ENCODE measurements around the gene DOCK2.
"Not testable (repeated sequence)": the region's sequence is repeated elsewhere in the genome, so short reads cannot be mapped to it uniquely, and the experiment has no call there.

DOCK2 gene

GRCh38 chr5:169801781-169802180 lies 164.7 kb downstream of the DOCK2 start:
- no peaks in the 10 kb centered on the region for H3K36me3 ChIP-seq (ENCODE audit: insufficient read depth, low read length)
- peaks cover 10% of the 10 kb centered on the region; the same call in 1 of the 2 replicates for H3K4me1 ChIP-seq (ENCODE audit: insufficient read depth, low read length)
- H3K9me3 ChIP-seq (ENCODE audit: control insufficient read depth, insufficient read depth, low read length): no peaks in the 10 kb centered on the region
- no peak overlapping the region for H3K9ac ChIP-seq (ENCODE audit: low read depth, low read length)

GRCh38 chr5:169803077-169803981 lies 166.3 kb downstream of the DOCK2 start:
- no peaks in the 10 kb centered on the region for H3K9me3 ChIP-seq (ENCODE audit: control insufficient read depth, insufficient read depth, low read length)
- H3K9ac ChIP-seq (ENCODE audit: low read depth, low read length): no peak overlapping the region
- H3K4me1 ChIP-seq (ENCODE audit: insufficient read depth, low read length): peaks cover 16% of the 10 kb centered on the region
- no peaks in the 10 kb centered on the region for H3K36me3 ChIP-seq (ENCODE audit: insufficient read depth, low read length)

GRCh38 chr5:169804861-169805260 lies 167.8 kb downstream of the DOCK2 start:
- Histone ChIP-seq H3K4me1 (ENCODE audit: insufficient read depth, low read length) (peaks cover 14% of the 10 kb centered on the region), H3K9ac (ENCODE audit: low read depth, low read length) (no peak overlapping the region)

GRCh38 chr5:169805527-169805934 lies 168.5 kb downstream of the DOCK2 start:
- Histone ChIP-seq H3K9ac (ENCODE audit: low read depth, low read length) (no peak overlapping the region), H3K4me1 (ENCODE audit: insufficient read depth, low read length) (peaks cover 20% of the 10 kb centered on the region), H3K36me3 (ENCODE audit: insufficient read depth, low read length) (no peaks in the 10 kb centered on the region), H3K9me3 (ENCODE audit: control insufficient read depth, insufficient read depth, low read length) (no peaks in the 10 kb centered on the region)

More at GRCh38 chr5:169804861-169805260, 167.8 kb downstream of the DOCK2 start:
- Histone ChIP-seq H3K36me3 (ENCODE audit: insufficient read depth, low read length) (no peaks in the 10 kb centered on the region), H3K9me3 (ENCODE audit: control insufficient read depth, insufficient read depth, low read length) (no peaks in the 10 kb centered on the region)

GRCh38 chr5:169805937-169806700 lies 169.0 kb downstream of the DOCK2 start:
- Histone ChIP-seq H3K9me3 (ENCODE audit: control insufficient read depth, insufficient read depth, low read length) (no peaks in the 10 kb centered on the region), H3K36me3 (ENCODE audit: insufficient read depth, low read length) (no peaks in the 10 kb centered on the region), H3K9ac (ENCODE audit: low read depth, low read length) (no peak overlapping the region), H3K4me1 (ENCODE audit: insufficient read depth, low read length) (peaks cover 23% of the 10 kb centered on the region)

- peaks cover 37% of the 10 kb centered on the region for H3K4me1 ChIP-seq (ENCODE audit: insufficient read depth, low read length)
- no peaks in the 10 kb centered on the region for H3K36me3 ChIP-seq (ENCODE audit: insufficient read depth, low read length)
- no peaks in the 10 kb centered on the region for H3K9me3 ChIP-seq (ENCODE audit: control insufficient read depth, insufficient read depth, low read length)
- H3K9ac ChIP-seq (ENCODE audit: low read depth, low read length): no peak overlapping the region
Measured at GRCh38 chr5:169808118-169808581, 171.1 kb downstream of the DOCK2 start.

GRCh38 chr5:169808880-169809279 lies 171.8 kb downstream of the DOCK2 start:
- not testable (repeated sequence) for H3K9ac ChIP-seq (ENCODE audit: low read depth, low read length); H3K9me3 ChIP-seq (ENCODE audit: control insufficient read depth, insufficient read depth, low read length); H3K36me3 ChIP-seq (ENCODE audit: insufficient read depth, low read length)
- peaks cover 37% of the 10 kb centered on the region for H3K4me1 ChIP-seq (ENCODE audit: insufficient read depth, low read length)

- Histone ChIP-seq H3K9me3 (ENCODE audit: control insufficient read depth, insufficient read depth, low read length) (peaks cover 3% of the 10 kb centered on the region), H3K36me3 (ENCODE audit: insufficient read depth, low read length) (no peaks in the 10 kb centered on the region), H3K4me1 (ENCODE audit: insufficient read depth, low read length) (peaks cover 37% of the 10 kb centered on the region), H3K9ac (ENCODE audit: low read depth, low read length) (no peak overlapping the region)
Measured at GRCh38 chr5:169809281-169809680, 172.2 kb downstream of the DOCK2 start.

- H3K36me3 ChIP-seq (ENCODE audit: insufficient read depth, low read length): no peaks in the 10 kb centered on the region
- no peak overlapping the region for H3K9ac ChIP-seq (ENCODE audit: low read depth, low read length)
- peaks cover 37% of the 10 kb centered on the region for H3K4me1 ChIP-seq (ENCODE audit: insufficient read depth, low read length)
- peaks cover 3% of the 10 kb centered on the region for H3K9me3 ChIP-seq (ENCODE audit: control insufficient read depth, insufficient read depth, low read length)
Measured at GRCh38 chr5:169810524-169810923, 173.4 kb downstream of the DOCK2 start.

- H3K36me3 ChIP-seq (ENCODE audit: insufficient read depth, low read length): no peaks in the 10 kb centered on the region
Measured at GRCh38 chr5:169811023-169811422, 173.9 kb downstream of the DOCK2 start.

GRCh38 chr5:169811680-169812079 lies 174.6 kb downstream of the DOCK2 start:
- Histone ChIP-seq H3K9me3 (ENCODE audit: control insufficient read depth, insufficient read depth, low read length) (peaks cover 3% of the 10 kb centered on the region), H3K9ac (ENCODE audit: low read depth, low read length) (no peak overlapping the region), H3K4me1 (ENCODE audit: insufficient read depth, low read length) (peaks cover 37% of the 10 kb centered on the region), H3K36me3 (ENCODE audit: insufficient read depth, low read length) (no peaks in the 10 kb centered on the region)

More at GRCh38 chr5:169811023-169811422, 173.9 kb downstream of the DOCK2 start:
- no peak overlapping the region for H3K9ac ChIP-seq (ENCODE audit: low read depth, low read length)
- H3K9me3 ChIP-seq (ENCODE audit: control insufficient read depth, insufficient read depth, low read length): peaks cover 3% of the 10 kb centered on the region
- H3K4me1 ChIP-seq (ENCODE audit: insufficient read depth, low read length): peaks cover 37% of the 10 kb centered on the region

GRCh38 chr5:169812786-169813185 lies 175.7 kb downstream of the DOCK2 start:
- H3K36me3 ChIP-seq (ENCODE audit: insufficient read depth, low read length): no peaks in the 10 kb centered on the region
- H3K9ac ChIP-seq (ENCODE audit: low read depth, low read length): no peak overlapping the region
- H3K9me3 ChIP-seq (ENCODE audit: control insufficient read depth, insufficient read depth, low read length): peaks cover 3% of the 10 kb centered on the region
- peaks cover 37% of the 10 kb centered on the region for H3K4me1 ChIP-seq (ENCODE audit: insufficient read depth, low read length)

- Histone ChIP-seq H3K4me1 (ENCODE audit: insufficient read depth, low read length) (peaks cover 31% of the 10 kb centered on the region), H3K36me3 (ENCODE audit: insufficient read depth, low read length) (no peaks in the 10 kb centered on the region), H3K9ac (ENCODE audit: low read depth, low read length) (no peak overlapping the region), H3K9me3 (ENCODE audit: control insufficient read depth, insufficient read depth, low read length) (peaks cover 3% of the 10 kb centered on the region)
Measured at GRCh38 chr5:169814045-169814444, 177.0 kb downstream of the DOCK2 start.

- Histone ChIP-seq H3K4me1 (ENCODE audit: insufficient read depth, low read length) (peaks cover 26% of the 10 kb centered on the region), H3K36me3 (ENCODE audit: insufficient read depth, low read length) (no peaks in the 10 kb centered on the region), H3K9me3 (ENCODE audit: control insufficient read depth, insufficient read depth, low read length) (peaks cover 3% of the 10 kb centered on the region), H3K9ac (ENCODE audit: low read depth, low read length) (no peak overlapping the region)
Measured at GRCh38 chr5:169814522-169814921, 177.4 kb downstream of the DOCK2 start.
